NT2/D1 (cell line): Measurements from ENCODE around the gene WDFY4.

Experiments
- SUZ12 ChIP-seq: IDR thresholded peaks from 2 replicates; pipeline ENCODE4 v1.6.1; 2011; ENCODE audit not compliant: insufficient read length, insufficient read depth; ENCODE audit errors: extremely low read depth
- YY1 ChIP-seq: IDR thresholded peaks from 2 replicates; pipeline ENCODE4 v1.6.1; 2011; ENCODE audit not compliant: insufficient read length, insufficient read depth
- ZNF274 ChIP-seq: IDR thresholded peaks from 2 replicates; pipeline ENCODE4 v1.6.1; 2011; ENCODE audit warnings: mild to moderate bottlenecking, low read depth, low read length

DNA sequence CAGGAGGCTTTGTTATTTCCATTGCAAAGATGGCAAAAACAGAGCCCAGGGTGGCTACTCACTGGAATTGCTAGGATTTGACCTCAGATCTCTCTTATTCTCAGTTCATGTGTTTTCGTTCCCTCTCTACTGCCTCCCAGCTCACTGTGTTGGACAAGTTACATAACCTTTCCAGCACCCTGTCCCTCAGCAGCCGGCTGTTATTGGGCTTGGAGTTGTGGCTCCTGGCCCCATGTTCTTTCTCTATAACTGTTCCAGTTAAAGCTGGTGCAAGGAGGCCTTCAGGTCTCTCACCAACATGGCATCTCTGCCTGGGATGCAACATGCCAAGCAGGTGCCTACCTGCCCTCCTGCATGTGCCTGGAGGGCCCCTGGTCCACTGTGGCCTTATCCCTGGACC, 198.2 kb downstream of the WDFY4 start:
- no peak for TF ChIP-seq SUZ12
- TF ChIP-seq YY1, result no peak
- no peak for TF ChIP-seq ZNF274
